Measurements from ENCODE around the gene ANKRD13C.
A peak's percentile ranks its signal among the peaks of the same experiment; 100 is the strongest.
"Not testable (repeated sequence)": the region's sequence is repeated elsewhere in the genome, so short reads cannot be mapped to it uniquely, and the experiment has no call there.

ANKRD13C gene

DNA sequence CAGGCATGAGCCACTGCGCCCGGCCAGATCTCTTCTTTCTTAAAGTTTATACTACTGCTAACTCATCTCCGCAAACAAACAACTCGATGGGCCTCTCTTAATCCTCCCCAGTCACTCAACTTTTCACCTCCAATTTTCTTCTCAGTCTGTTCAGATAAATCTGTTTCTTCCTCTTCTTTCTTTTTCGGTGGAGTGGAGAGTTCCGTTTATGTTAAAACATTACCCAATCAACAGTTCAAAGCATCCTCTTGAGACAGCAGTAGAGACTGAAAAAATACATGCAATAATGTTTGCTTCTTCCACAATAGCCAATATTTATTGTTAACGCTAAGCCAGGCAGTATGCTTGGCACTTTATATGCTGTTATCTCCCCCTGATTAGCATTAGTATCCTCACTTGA is 1.4 kb upstream of the ANKRD13C start:
- no peak for DNase-seq

DNA sequence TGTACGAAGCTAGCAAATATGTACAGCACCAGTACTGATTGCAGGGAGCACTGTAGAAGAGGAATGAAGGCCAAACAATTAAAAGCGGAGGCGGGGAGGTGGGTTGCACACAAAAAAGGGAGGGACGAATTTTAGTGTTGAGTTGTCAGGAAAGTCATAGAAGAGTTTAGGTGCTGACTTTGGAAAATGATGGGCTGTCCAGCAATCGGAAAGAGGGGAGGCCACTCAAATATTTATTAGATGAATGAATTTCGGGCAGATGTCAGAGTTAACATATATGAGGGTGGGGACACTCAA is 537 bp upstream of the ANKRD13C start:
- DNase-seq, result no peak

DNA sequence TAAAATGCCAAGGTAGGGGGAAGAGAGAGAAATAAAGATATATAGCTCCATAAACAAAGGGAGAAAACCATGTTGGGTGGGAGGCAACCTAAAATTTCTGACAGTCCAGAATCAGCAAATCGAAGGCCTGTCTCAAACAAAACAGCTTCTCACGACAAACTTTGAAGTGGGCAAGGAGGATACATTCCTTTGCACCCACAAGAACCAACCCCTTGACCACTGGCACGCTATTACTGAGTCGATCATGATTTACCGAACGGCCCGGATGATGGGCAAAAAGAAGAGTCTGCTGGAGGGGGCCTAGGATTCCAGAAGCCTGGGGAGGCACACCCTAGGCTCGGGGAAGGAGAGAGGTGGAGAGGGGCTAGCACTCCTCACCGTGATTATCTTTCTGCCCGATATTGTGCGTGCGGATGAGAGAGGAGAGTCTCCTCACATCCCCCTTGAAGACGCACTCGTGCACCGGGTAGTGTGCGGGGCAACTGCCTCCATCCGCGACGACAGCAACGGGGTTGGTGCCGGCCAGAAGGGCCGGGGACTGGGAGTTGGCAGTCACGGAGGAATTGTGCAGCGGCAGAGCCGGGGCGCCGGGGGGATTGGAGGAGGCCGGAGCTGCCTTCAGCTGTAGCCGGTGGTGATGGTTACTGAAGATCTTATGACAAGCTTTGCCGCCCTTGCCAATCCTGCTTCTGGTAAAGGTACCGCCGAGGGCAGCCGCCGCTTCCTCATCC is 756 bp downstream of the ANKRD13C start:
- peak in 1 of 6 experiments; percentile 22 for DNase-seq

DNA sequence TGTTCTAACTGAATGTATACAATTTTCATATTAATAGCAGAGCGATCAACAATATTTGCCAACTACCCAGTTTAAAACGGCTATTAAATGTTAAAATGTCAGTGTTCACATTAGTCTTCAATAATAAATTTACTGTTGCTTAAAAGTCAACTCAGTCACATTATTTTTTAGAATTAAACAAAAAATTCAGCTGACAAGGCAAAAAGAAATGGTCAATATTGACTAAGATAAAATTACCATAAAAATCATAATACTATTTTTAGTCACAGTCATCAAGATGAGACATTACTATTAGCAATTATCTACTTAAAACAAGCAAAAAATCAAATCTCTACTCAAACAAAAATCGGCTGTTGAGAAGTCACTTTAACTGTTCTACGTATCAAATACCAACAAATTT is 1.5 kb downstream of the ANKRD13C start:
- no peak for DNase-seq

DNA sequence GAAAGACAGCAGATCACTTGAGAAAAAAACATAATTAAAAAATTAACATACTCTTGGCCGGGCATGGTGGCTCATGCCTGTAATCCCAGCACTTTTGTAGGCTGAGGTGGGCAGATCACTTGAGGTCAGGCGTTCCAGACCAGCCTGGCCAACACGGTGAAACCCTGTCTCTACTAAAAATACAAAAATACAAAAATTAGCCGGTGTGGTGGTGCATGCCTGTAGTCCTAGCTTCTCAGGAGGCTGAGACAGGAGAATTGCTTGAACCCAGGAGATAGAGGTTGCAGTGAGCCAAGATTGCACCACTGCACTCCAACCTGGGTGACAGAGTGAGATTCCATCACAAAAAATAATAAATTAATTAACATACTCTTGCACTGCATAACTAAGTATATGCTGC is 4.7 kb downstream of the ANKRD13C start:
- not testable (repeated sequence) for DNase-seq

DNA sequence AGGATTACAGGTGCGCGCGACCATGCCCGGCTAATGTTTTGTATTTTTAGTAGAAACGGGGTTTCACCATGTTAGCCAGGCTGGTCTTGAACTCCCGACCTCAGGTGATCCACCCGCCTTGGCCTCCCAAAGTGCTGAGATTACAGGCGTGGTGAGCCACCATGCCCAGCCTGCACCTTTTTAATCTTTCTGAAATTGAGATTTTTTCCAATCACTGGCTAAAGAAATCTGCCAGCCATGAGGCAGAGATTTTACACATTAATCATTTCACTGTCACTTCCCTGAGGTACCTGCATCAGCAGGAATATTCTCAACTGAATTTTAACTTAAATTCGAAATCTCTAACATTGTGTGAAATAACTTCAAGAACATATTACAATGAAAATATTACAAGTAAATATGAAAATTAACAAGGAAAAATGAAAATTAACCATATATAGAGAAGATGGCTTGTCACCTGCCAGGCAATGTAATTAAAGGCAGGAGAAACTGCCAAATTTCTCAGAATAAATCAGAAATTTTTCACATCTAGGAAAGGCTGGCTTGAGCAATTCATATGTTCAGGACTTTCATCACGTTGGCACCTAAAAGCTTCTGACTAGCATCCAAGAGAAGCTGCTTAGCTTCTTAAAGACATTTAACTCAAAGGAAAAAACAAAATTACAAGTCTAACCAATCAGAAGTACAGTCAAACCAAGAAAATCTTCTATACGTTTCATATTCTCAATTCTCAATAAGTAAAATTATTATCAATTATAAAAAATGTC is 5.9 kb downstream of the ANKRD13C start:
- no peak for DNase-seq

DNA sequence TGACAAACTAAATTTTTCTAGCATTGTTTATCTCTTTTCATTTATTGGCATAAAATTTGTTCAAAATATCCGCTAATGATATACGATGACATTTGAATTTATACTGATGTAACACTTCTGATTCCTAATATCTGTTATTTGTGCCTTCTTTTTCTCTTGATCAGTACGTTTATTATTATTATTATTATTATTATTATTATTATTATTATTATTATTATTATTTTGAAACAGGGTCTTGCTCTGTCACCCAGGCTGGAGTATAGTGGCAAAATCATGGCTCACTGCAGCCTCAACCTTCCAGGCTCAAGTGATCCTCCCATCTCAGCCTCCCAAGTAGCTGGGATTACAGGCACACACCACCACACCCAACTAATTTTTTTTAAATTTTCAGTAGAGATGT is 14.9 kb downstream of the ANKRD13C start:
- DNase-seq, result not testable (repeated sequence)

DNA sequence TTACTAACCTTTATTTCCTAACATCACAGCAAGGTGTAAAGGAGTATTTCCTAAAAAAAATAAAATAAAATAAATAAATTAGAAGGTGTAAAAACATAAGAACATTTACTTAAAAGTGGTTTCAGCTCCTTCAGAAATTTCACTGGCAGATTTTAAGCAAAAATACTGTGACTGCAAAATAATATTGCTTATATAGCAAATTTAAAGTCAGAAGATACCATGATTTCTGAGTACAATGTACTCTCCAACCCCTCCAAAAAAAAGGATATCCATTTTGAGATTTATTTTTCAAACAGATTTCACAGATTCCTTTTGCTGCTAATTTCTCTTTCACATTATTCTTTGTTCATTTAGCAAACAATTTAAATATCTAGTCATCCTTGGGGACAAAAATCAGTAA is 18.5 kb downstream of the ANKRD13C start:
- DNase-seq, result no peak

DNA sequence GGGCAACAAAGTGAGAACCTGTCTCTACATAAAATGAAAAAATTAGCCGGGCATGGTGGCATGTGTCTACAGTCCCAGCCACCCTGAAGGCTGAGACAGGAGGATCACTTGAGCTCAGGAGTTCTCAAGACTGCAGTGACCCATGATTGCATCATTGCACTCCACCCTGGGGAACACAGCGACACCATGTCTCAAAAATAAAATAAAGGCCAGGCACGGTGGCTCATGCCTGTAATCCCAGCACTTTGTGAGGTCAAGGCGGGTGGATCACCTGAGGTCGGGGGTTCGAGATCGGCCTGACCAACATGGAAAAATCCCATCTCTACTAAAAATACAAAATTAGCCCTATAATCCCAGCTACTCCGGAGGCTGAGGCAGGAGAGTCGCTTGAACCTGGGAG is 20.1 kb downstream of the ANKRD13C start:
- no peak for DNase-seq

DNA sequence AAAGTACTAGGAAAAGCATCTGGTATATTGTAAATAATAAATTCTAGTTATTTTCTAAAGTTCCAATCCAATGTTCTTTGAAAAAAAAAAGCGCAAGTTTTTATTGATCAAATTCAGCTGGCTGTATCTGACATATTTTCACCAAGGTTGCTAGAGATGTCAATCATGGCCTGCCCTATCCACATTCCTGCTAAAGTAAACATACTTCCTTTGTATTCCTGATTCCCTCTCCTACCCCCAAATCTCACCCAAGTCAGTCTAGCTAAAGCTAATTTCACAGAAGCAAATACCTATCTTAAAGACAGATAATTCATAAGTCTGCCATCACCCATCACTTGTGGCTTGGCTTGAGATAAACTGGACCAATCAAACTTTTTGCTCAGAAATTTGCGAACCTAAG is 21.3 kb downstream of the ANKRD13C start:
- no peak for DNase-seq

DNA sequence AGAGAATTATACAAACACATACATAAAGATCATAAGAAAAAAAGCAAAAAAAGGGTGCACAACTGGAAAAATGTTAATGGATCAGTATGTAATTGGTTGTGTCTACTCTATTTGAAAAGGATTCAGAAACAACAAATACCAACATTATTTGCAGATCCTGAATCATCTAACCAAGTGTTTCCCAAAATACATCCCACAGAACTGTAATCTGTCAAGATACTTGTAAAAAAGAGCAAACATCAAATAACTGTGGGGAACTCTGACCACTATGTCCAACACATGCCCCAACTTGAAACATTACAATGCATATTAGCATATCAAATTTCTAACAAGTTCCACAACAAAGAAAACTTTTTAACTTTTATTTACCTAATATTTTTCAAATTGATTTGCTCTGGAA is 22.6 kb downstream of the ANKRD13C start:
- DNase-seq, result no peak

DNA sequence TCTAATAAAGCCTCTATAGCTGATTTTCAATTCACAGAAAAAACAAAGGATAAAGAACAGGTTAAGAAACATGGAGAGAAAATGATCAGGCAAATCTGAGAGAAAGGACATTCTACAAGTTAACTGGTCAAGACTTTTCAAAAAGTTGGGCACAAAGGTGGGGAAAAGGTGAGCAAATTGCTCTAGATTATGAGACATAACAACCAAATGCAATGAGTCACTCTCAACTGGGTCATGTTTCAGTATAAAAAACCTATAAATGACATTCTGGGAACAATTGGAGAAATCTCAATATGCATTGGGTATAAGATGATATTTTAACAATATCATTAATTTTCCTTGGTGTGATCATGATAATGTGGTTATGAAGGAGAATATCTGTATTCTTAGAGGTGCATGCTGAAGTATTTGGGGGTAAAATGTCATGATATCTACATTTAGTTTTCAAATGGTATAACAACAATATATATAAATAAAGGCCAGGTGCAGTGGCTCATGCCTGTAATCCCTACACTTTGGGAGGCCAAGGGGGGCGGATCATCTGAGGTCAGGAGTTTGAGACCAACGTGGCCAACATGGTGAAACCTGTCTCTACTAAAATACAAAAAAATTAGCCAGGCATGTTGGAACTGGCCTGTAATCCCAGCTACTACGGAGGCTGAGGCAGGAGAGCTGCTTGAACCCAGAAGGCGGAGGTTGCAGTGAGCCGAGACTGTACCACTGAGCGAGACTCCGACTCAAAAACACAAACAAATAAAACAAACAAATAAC is 27.0 kb downstream of the ANKRD13C start:
- no peak for DNase-seq

DNA sequence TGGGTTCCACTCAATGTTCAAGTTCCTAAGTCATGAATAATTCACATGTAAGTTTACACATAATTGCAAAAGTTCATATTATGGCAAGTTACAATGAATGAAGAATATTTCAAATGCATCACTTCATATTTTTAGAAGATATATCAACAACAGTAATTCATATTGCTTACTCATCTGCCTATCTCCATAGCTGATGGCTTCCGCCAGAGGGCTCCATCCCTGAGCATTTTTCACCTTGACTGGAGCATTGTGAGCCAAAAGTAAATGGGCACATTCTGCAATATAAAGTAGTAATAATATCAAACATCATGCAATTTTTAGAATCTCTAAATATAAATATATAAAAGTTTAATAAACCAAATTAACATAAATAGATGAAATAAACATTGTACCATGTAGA is 29.8 kb downstream of the ANKRD13C start:
- DNase-seq, result no peak

DNA sequence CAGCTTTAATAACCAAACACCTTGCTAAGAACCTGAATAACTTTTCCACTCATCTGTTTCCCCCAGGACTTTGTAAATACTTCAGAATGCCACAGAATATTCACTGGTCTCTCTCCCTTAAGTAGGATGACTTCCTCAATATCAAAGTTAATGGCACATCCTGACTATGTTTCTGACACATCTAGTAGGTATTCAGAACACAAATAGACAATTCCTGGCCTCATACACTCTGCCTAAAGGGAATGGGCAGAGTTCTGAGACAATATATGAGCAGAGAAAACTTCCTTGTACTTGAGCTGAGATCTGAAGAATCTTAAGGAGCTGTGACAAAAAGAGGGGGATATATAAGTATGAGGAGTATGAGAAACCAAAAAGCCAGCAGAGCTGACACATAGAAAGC is 34.8 kb downstream of the ANKRD13C start:
- no peak for DNase-seq

DNA sequence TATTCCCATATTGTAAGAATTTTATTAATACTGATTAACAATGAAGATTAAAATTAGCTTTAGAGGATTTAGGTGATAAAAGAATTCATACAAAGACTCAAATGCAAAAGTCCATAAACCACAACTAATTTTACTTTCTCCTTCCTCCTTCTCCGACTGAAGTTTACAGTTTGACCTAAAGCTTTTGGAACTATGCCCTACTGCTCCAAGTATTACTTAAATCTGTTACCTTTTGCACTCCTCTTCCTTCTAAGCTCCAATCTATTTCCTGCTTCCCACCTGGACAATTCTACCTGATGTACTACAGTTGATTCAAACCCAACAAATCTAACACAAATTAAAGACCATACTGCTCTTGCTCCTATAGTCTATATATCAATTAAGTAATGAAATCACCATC is 36.3 kb downstream of the ANKRD13C start:
- DNase-seq, result no peak

DNA sequence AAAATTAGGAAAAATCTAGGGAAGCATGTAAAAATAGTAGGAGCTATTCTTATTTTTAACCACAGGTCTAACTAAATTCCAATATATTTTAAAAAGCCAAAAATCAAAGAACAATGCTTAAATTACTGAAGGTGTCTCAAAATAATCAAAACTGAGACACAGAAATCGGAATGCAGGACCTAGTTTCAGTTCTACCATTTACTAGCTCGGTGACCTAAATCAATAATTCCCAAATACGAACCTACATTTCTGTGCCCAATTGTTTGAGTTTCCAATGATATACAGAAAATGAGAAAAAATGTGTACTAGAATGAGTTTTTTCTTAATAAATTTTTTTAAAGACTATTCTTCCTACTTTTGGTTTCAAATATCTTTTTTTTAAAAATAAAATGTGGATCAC is 37.4 kb downstream of the ANKRD13C start:
- DNase-seq, result no peak

DNA sequence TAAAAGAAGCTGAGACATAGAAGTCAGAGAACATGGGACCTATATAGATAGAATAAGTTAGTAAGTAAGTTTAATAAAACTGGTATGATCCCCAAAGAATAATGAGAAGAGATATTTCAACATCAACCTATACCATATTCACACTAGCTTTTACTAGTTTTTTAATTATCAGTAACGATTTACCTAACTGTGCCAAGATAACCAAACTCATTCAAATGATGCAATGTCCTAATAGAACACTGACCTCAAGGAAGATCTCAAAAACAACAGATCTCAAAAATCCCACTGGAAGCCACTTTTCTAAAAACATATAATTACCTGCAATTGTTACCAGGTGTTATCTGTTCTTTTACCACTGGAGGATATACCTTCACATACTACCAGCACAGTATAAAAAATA is 38.7 kb downstream of the ANKRD13C start:
- no peak for DNase-seq

DNA sequence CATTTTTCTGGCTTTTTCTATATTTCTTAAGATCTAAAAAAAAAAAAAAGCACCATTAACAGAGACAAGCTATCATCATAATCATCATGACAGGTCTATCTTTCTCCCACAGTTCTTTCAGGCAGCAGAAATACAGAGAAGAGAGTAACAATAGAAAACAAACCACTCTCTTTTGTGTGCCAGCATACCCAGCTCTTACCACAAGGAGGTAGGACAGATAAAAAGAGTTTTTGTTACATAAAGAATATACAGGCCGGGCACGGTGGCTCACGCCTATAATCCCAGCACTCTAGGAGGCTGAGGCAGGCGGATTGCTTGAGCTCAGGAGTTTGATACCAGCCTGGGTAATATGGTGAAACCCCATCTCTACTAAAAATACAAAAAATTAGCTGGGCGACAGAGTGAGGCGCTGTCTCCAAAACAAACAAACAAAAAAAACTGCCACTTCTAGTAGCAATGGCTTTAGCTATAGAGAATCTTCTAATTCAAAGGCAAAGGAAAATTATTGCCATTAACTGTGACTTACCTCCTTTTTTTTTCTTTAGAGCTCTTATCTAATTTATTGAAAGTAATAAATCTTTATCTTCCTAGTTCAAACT is 39.7 kb downstream of the ANKRD13C start:
- DNase-seq, result no peak

DNA sequence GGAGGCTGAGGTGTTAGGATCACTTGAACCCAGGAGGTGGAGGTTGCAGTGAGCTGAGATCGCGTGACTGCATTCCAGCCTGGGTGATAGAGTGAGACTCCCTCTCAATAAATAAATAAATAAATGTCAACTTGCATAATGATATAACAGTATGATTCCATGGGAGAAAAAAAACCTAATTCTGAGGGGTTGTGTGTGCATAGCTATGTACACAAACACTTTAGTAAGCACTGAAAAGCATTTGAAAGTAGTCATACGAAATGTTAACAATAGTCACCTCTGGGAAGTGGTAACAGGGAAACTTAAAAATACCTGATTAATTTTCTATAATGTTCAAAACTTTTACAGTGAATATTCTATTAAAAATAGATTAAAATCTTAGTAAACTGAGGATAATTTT is 43.2 kb downstream of the ANKRD13C start:
- DNase-seq, result no peak

DNA sequence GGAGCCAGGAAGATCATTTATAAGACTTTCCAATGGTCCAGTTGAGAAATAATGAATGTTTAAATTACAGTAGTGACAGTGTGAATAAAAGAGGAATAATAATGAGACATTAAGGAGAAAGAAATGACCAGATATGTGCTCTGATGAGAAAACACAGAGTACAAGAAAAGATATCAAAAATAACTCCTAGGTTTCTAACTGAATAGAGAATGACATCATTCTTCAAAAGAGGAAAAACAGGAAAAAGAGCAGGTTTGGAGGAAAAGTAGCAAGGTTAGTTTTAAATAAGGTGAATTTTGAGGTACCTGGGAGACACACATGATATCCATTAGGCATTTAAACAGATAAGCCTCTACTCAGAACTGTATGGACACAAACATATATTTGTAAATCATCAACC is 55.0 kb downstream of the ANKRD13C start:
- no peak for DNase-seq

DNA sequence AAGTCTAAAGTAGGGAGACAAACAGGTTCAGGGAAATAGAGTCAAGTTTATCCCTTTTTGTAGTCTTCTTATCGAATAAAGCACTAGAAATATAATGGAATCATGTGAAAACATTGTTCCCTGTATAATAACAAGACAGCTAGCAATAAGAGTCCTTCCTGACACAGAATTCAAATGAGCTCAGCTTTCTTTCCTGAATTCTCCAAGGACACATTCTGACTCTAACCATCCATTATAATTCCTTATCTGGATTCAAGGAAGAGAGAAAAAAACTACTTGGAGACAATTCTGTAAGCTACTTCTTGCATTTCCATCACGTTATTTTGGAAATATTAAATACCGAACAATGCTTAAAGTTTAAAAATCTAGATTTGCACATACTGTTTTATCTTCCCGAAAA is 58.8 kb downstream of the ANKRD13C start:
- DNase-seq, result no peak

DNA sequence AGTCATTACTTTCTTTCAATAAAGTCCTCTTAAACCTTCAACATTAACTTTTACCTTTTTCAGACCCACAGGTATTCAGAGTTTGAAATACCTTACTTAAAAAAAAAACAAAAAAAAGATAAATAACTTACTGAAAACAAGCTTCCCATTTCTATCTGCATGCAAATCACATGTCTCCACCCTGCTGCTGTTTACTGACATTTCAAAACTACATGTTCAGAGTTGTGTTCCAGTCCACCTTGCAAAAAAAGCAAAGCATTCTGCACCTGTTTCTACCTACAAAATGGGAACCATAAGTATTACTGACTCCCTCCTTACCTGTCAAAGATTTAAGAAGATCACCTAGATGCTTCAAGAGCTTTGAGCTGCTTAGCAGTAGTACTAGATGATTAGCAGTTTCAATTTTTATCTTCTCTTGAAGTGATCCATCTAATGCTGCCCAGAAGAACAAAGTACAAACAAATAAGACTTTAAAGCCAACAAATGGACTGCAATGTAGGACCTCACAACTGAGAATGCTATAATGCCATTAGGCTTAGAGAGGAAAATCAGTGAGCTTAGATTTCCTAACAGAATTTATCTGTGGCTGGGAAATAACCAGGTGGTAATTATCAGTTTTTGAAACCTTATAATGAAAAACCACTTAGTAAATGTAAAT is 61.2 kb downstream of the ANKRD13C start:
- no peak for DNase-seq

DNA sequence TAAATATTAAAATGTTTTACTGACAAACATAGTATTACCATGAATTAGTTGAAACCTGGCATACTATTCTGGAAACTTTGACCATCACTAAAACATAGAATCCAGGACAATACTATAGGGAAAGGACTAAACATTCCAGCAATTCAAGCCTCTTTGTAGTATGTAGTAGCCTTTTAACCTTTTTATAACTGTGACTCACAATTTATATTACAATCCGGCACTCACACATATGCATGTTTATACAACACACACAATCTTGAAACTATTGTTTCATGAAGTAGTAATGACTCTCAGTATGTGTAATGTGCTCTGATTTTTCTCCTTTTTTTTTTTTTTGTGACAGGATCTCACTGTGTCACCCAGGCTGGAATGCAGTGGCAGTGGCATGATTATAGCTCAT is 64.3 kb downstream of the ANKRD13C start:
- DNase-seq, result no peak
